Heart left ventricle (tissue), 13 donors: ENCODE data around the gene NFIB.

Source experiments
- CTCF ChIP-seq, 12 donors: fragments of 200-600 bp; sonication (generic) in 4 of 12; IDR thresholded peaks; one replicate each; pipeline versions ENCODE4 v1.5.0 to v1.8.0; 2018 to 2022; ENCODE audit warnings: antibody characterized with exemption in 12 of 12, mild to moderate bottlenecking in 5 of 12
- POLR2A ChIP-seq, 2 donors: fragments of 450-650 bp; IDR thresholded peaks; one replicate each; pipeline ENCODE4 v1.6.1; 2017; ENCODE audit warnings: antibody characterized with exemption in 2 of 2, mild to moderate bottlenecking in 2 of 2, moderate library complexity in 2 of 2
- donor health status: ischemic (EF 13 %, LVEDD 7.1; RV severe dilation, severe dysfunction).
- donor health status: DM: no; HTN: yes; CAD: no.
- donor health status: DM: no; HTN: no; CAD: no.
- donor health status: ischemic (EF 25% LVEDD 6.9; RV normal size, moderate dysfunction).
- donor health status: ischemic (EF 25% LVEDD 5.7; RV mildly dilated, moderate dysfunction).
- donor health status: ischemic (EF 35%, LVEDD 5.7; RV mildly dilated, moderate dysfunction).
- donor health status: nonischemic (EF 11% LVEDD 7.7; RV severe dilation, severe dysfunction).
- donor health status: DM: yes; HTN: yes; CAD: no.
- donor health status: PGD.
- donor health status: ischemic (EF 29% LVEDD 5.4; RV normal size, mild dysfunction).
- donor health status: nonischemic (EF 23%, LVEDD 6.1; RV moderate dilation, normal function).

GRCh38 chr9:14236591-14236990 lies 77.3 kb downstream of the NFIB start:
- no peak for TF ChIP-seq POLR2A (IDR thresholded peaks at IDR 0.05)
- no peak for TF ChIP-seq CTCF (IDR thresholded peaks at IDR 0.05)
